ENCODE measurements around the gene FRY. TPM values are rescaled to one million over a fixed set of nuclear protein-coding genes. Genes with fewer than 3 reads are reported as not detected.
A peak's percentile ranks its signal among the peaks of the same experiment; 100 is the strongest.

The FRY gene
- total RNA-seq, 4 donors from 2014 or later = 6.7 to 106 (median 14.1) TPM

DNA sequence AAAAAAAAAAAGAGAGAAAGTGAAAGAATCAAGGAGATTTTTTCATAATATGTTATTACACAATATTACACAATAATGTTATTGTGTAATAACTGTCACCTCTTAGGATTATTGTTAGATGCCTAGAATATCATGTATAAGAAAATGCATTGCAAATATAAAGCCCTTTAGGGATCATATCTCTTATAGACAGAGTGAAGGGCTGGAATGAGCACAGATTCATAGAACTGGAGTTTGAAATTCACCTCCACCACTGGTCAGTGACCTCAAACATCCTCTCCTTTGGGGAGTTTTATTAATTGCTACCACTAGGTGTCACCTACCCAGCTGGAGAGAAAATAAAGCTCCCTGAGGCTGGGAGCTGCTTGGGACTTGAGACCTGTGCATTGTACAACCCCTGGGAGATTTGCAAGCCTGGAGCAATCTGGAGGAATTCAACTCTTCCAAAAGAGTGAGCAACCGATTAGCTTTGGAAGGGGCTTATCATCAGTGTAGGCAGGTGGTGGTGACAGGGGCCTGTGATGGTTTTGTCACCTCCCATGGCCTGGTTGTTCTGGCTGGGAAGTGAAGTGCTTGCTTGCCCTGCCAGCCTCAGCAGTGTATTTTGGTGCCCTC lies 30.3 kb upstream of the FRY start:
- DNase-seq = no peak
- Histone ChIP-seq H3K27me3 (no peaks in the 10 kb centered on the region), H3K36me3 (no peaks in the 10 kb centered on the region), H3K4me3 (no peak overlapping the region), H3K9me3 (no peaks in the 10 kb centered on the region), H3K27ac (no peak overlapping the region), H3K4me1 (no peaks in the 10 kb centered on the region)
- TF ChIP-seq POLR2A (IDR thresholded peaks at IDR 0.05) = no peak
- TF ChIP-seq, protein P1, sequence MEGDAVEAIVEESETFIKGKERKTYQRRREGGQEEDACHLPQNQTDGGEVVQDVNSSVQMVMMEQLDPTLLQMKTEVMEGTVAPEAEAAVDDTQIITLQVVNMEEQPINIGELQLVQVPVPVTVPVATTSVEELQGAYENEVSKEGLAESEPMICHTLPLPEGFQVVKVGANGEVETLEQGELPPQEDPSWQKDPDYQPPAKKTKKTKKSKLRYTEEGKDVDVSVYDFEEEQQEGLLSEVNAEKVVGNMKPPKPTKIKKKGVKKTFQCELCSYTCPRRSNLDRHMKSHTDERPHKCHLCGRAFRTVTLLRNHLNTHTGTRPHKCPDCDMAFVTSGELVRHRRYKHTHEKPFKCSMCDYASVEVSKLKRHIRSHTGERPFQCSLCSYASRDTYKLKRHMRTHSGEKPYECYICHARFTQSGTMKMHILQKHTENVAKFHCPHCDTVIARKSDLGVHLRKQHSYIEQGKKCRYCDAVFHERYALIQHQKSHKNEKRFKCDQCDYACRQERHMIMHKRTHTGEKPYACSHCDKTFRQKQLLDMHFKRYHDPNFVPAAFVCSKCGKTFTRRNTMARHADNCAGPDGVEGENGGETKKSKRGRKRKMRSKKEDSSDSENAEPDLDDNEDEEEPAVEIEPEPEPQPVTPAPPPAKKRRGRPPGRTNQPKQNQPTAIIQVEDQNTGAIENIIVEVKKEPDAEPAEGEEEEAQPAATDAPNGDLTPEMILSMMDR (IDR thresholded peaks at IDR 0.05) = peak in 5 of 6 experiments; percentile 22 to 74 (median 68)

DNA sequence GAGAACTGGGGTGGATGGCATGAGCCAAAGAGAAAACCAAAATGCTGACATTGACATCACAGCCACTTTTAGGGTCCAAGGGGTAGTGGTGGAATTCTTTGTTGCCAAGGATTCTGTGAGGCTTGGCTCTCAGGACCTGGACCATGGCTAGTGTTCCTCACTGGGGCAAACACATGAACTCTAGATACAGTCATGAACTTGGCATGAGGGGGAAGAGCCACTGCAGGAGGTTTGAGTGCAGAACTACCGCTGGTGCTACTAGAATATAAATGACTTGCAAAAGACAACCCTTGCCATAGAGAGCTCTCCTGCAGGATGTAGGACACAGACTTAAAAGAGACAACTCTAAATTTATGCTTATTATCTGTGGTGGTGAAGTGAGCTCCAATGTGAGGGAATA lies 29.8 kb upstream of the FRY start:
- TF ChIP-seq, protein P1 (IDR thresholded peaks at IDR 0.05) = no peak
- TF ChIP-seq POLR2A (IDR thresholded peaks at IDR 0.05) = no peak
- no peak for DNase-seq
- Histone ChIP-seq H3K9me3 (no peaks in the 10 kb centered on the region), H3K27me3 (no peaks in the 10 kb centered on the region), H3K27ac (no peak overlapping the region), H3K4me3 (no peak overlapping the region), H3K4me1 (no peaks in the 10 kb centered on the region), H3K36me3 (no peaks in the 10 kb centered on the region)

DNA sequence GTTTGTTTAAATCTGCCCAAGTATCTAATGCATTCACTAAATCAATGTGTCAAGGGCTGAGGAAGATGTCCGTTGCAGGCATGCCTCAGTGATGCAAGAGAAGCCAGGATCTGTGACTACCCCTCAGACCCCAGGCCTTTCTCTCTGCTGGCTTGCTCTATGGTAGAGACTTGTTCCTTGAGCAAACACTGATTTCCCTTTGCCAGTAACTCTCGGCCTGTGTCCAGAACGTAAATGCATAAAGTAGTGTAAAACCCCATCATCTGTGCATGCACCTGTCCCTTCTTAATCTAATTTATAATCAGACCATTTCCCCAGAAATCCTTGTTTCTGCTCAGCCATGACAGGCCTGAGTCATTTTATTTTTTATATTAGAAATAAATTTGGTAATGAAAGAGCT lies 28.7 kb upstream of the FRY start:
- Histone ChIP-seq H3K36me3 (no peaks in the 10 kb centered on the region), H3K27ac (no peak overlapping the region)

DNA sequence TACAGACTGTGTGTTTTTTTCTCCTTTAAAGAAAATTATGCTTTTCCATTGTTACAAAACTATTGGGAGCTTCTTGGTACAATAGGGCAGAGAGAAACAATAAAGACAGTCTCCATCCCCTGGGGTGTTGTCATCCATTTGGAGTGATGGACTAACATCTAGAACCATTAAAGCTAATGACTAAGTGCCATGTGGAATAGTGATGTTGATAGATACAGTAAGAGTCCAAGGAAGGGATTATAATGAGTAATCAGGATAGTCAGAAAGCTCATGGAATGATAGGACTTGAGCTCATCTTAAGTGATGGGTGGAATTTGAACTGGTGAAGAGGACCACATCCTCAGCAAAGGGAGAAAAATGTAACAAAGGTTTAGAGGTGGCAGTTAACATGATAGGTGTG lies 24.1 kb upstream of the FRY start:
- TF ChIP-seq, protein P1 (IDR thresholded peaks at IDR 0.05) = no peak
- no peak for TF ChIP-seq POLR2A (IDR thresholded peaks at IDR 0.05)
- Histone ChIP-seq H3K4me3 (no peak overlapping the region), H3K9me3 (no peaks in the 10 kb centered on the region), H3K27me3 (no peaks in the 10 kb centered on the region), H3K4me1 (no peaks in the 10 kb centered on the region), H3K27ac (no peak overlapping the region), H3K36me3 (no peaks in the 10 kb centered on the region)
- no peak for DNase-seq

More for the DNA sequence above, 28.7 kb upstream of the FRY start:
- no peak for TF ChIP-seq POLR2A (IDR thresholded peaks at IDR 0.05)
- TF ChIP-seq, protein P1 (IDR thresholded peaks at IDR 0.05) = no peak
- no peaks in the 10 kb centered on the region for H3K27me3 ChIP-seq
- no peak for DNase-seq
- H3K4me1 ChIP-seq = no peaks in the 10 kb centered on the region
- H3K9me3 ChIP-seq = no peaks in the 10 kb centered on the region
- no peak overlapping the region for H3K4me3 ChIP-seq

DNA sequence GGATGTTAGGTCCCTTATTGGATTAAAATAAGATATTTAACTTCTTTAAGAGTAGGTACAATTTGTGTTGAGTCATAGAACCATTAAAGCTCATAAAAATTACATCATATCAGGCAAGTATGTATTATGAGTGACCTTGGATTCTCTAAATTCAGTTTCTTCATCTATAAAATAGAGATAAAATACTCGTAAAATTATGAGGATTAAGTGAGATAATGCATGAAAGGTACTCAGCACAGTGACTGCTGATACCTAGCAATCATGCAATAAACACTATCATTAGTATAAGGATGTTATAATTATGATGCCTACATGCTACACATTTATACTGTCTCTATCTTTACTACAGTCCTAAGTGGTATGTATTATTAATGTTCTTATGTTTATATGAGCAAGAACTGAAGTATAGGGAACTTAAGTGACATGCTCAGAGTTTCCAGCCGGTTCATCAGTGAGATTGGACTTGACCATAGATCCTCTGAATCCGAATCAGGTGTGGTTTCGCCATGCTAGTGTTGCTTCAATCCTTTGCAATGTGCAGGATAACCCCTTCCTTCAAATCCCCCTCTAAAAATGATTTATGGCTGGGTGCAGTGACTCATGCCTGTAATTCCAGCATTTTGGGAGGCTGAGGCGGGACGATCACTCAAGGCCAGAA lies 22.9 kb upstream of the FRY start:
- no peak for DNase-seq
- Histone ChIP-seq H3K27me3 (no peaks in the 10 kb centered on the region), H3K27ac (no peak overlapping the region), H3K4me3 (no peak overlapping the region), H3K9me3 (no peaks in the 10 kb centered on the region), H3K4me1 (no peaks in the 10 kb centered on the region), H3K36me3 (no peaks in the 10 kb centered on the region)
- TF ChIP-seq, protein P1 (IDR thresholded peaks at IDR 0.05) = no peak
- TF ChIP-seq POLR2A (IDR thresholded peaks at IDR 0.05) = no peak

Data from Peyer's patch (tissue), 4 donors.